Measurements from ENCODE around the gene EPAS1. TPM values are rescaled to one million over a fixed set of nuclear protein-coding genes. Genes with fewer than 3 reads are reported as not detected.
A peak's percentile ranks its signal among the peaks of the same experiment; 100 is the strongest.

Gene EPAS1
- total and polyA plus RNA-seq, 2 of the 13 experiments (the other 11 are each of a cell fraction or from before 2014, with no cell fraction given): 47.1 to 182 TPM

- TF ChIP-seq RBM39 (IDR thresholded peaks at IDR 0.05; ENCODE audit: low read depth, low read length, poor library complexity, severe bottlenecking) (no peak), NCOA5 (CRISPR knock-in tag; IDR thresholded peaks at IDR 0.05) (no peak), MNT (IDR thresholded peaks at IDR 0.05) (no peak), ZNF687 (CRISPR knock-in tag; IDR thresholded peaks at IDR 0.05) (peak; percentile 74), HOXA3 (CRISPR knock-in tag; IDR thresholded peaks at IDR 0.05) (no peak; the same call in 1 of the 2 replicates), NCOA2 (CRISPR knock-in tag; IDR thresholded peaks at IDR 0.05) (peak; percentile 45; the same call in 1 of the 2 replicates), SRSF1 (optimal IDR thresholded peaks at IDR 0.05; ENCODE audit: low read depth, low read length) (no peak), HDAC2 (CRISPR knock-in tag; IDR thresholded peaks at IDR 0.05) (no peak), ESRRA (CRISPR knock-in tag; IDR thresholded peaks at IDR 0.05; ENCODE audit: low read depth) (peak; percentile 36; the same call in 1 of the 2 replicates), TEAD2 (CRISPR knock-in tag; IDR thresholded peaks at IDR 0.05) (no peak), ZBTB20 (CRISPR knock-in tag; IDR thresholded peaks at IDR 0.05; ENCODE audit: borderline replicate concordance, low read depth) (0 out of 2 replicates have a peak, but pooled peaks have one; percentile 38), CERS6 (CRISPR knock-in tag; IDR thresholded peaks at IDR 0.05) (no peak), GZF1 (CRISPR knock-in tag; IDR thresholded peaks at IDR 0.05) (peak; percentile 98), ATF1 (CRISPR knock-in tag; IDR thresholded peaks at IDR 0.05) (no peak), AKNA (CRISPR knock-in tag; IDR thresholded peaks at IDR 0.05; ENCODE audit: borderline replicate concordance) (no peak), NBN (conservative IDR thresholded peaks at IDR 0.05) (no peak), ZBTB3 (CRISPR knock-in tag; IDR thresholded peaks at IDR 0.05; ENCODE audit: borderline replicate concordance, low read depth) (no peak)
These were observed 2.4 kb downstream of the EPAS1 start (continued) for GRCh38 chr2:46299365-46300263.
